Putamen (tissue), 1 donor: Measurements from ENCODE around the gene SUSD5.
"Not testable (repeated sequence)": the region's sequence is repeated elsewhere in the genome, so short reads cannot be mapped to it uniquely, and the experiment has no call there.

ENCODE experiments used
- DNase-seq: peaks from one replicate; pipeline ENCODE4 v3.0.0-alpha.2; 2016; ENCODE audit warnings: low spot score

SUSD5 gene

DNA sequence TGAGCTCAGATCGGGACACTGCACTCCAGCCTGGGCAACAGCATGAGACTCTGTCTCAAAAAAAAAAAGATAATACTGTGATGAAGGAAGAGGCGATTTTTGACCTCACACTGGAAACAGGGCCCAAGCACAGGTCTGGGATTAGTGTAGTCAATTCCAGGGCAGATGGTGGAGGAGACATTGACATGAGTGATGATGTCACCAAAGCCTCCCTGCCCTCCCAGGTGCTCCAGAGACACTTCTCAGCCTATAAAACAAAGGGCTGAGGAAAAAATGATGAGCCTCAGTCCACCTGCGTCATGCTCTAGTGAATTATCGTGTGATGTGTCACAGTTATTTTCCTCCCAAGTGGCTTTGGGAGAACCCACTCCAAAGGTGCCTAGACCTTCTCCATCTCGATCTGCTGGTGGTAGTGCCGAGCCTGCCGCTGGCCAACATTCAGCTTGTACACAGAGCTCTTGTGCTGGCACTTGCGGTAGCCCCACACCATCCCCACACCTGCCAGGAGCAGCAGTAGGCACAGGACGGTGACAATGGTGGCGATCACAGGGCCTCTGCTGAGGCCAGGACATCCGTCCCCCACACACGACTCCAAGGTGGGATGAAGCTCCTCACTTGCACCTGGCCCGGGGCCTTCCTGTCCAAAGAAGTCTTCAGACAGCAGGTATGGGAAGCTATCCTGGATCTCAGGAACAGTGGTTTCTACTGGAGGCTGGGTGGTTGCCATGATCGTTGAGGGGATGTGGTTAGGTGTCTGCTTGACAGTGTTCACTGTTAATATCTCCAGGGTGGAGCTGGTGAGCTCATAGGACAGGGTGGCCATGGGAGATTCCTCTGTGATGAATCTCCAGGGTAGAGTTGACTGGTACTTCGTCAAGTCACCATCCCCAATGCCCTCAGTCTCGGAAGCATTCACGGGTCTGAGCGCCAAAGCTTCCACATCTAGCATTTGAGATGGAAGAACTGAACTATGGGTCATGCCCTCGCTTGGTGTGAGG, 65.9 kb downstream of the SUSD5 start:
- no peak for DNase-seq

DNA sequence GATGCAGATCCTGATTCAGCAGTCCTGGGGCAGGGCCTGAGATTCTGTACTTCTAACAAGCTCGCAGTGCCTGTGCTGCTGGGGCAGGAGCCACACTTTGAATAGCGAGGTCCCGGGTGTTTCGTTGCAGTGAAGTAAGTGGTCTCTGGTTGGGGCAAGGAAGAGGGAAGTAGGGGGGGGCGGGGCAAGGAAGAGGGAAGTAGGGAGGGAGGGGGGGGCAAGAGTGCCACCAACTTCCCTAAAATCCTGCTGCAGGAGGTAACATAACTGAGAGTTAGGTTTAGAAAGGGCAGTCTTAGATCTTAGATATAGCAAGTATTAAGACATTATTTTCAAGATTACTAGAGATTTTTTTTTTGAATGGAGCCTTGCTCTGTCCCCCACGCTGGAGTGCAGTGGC, 69.3 kb downstream of the SUSD5 start:
- no peak for DNase-seq

GRCh38 chr3:33146791-33147445, 71.7 kb downstream of the SUSD5 start:
- DNase-seq: peak; percentile 92

GRCh38 chr3:33145901-33146580, 72.6 kb downstream of the SUSD5 start:
- no peak for DNase-seq

DNA sequence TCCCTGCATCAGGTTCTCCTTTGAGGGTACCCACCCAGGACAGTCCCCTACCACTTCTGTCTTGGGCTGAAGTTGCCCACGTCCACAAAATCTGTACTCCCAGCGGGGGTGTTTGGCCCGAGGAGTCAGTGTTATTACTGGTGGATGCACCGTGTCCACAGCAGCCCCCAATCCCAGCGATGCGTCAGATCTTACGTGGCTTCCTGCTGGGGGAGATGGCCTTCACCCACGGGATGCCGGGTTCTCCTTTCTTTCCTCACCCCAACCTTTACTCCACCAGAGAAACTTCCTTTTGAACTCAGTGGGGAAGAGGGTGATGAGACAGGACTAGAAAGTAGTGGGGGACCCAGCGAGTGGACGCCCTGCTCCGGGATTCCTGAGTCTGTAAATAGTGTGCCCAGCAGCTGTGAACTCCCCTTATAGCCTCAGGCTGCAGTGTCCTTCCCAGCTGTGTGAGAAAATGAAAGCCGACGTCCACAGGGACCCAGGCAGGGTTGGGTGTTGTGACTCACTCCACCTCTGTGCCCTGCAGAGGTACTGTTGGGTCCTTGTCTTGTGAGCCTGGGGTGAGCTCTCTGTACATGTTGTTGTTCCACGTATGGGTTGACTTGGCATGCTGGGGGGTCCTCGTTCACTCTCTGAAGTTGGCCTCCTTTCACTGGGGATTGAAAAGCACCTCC, 73.2 kb downstream of the SUSD5 start:
- no peak for DNase-seq

DNA sequence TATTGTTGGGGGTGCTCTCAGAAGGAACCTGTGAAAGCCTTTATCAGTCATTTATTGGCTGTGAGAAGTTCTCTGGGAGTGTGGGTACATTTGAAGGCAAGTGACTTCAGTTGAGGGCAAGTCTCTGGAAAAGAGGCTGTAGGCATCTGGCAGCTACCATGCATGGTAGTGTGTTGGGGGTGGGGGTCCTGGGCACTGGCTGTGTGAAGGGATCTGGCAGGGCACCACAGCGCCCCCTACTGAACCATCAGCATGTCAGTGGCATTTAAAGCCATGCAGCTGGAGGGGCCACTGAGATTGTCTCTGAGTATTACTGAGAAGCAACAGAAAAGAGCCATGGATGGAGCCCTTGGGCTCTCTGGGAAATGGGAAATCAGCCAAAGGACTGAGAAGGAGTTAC, 74.2 kb downstream of the SUSD5 start:
- no peak for DNase-seq

DNA sequence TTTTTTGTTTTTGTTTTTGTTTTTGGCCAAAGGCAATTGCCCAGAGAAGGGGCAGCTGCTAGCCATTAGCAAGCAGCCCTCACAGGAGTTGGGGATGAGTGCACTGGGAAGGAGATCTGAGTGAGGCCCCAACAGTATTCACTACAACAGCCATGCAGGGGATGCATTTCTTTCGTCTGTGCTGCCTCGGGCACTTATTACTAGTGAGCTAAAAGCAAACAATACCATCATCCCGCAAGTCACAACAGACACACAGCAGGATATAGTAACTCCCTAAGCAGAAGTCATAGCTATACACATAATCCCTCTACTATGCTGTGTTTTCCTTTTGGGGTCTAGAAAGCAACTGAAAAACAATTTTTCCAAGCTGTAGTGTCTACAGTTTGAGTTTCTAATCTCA, 77.6 kb downstream of the SUSD5 start:
- DNase-seq: no peak

GRCh38 chr3:33139996-33140395, 78.6 kb downstream of the SUSD5 start:
- no peak for DNase-seq

- not testable (repeated sequence) for DNase-seq
Measured at GRCh38 chr3:33139006-33139623, 79.5 kb downstream of the SUSD5 start.

DNA sequence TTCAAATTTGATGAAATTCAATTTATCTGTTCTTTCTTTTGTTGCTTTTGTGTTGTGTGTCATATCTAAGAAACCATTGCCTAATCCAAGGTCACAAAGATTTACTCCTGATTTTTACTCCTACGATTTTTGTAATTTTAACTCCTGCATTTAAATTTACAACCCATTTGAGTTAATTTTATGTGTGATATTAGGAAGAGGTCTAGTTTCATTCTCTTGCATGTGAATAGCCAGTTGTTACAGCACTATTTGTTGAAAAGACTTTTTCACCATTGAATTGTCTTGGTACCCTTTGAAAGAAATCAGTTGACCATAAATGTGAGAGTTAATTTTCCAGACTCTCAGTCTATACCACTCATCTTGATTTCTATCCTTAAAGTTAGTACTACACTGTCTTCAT, 80.9 kb downstream of the SUSD5 start:
- DNase-seq: no peak

DNA sequence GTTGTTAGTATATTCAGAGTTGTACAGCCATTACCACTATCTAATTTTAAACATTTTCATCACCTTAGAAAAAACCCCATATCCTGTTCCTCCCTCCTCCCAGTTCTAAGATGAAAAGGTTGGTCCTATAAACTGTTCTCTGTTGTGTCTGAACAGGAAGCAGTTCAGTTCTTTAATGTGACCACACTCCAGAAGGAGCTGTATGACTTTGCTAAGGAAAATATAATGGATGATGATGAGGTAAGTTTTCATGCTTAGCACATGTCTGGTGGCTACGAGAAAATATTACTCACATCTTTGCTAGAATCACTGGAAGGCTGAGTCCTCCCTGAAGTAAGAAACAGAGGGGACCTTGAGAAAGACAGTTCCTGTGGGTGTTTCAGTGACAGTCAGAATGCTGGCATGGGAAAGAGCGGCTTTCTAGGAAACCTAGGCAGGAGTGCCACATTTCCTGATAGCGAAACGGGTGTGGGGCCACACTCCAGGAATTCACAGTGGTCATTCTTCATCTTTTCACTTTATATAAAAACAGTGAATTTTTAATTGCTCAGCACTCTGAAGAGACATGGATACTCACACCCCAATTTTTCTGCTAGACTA, 84.5 kb downstream of the SUSD5 start:
- no peak for DNase-seq

DNA sequence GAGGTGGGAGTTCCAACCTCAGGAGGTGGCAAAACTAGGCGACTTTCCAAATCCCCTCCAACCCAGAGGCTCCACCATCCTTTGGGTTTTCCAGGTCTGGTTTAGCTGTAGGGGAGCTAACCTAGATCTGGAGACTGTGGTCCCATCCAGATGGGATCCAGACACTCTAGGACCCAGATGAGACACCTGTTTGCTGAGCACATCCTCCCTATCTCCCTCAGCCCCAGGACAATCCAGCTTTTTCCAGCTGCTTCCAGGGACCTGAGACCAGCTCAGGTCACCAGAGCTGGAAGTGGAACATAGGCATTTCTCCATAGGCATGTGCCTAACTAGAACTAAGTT, 86.6 kb downstream of the SUSD5 start:
- DNase-seq: no peak

DNA sequence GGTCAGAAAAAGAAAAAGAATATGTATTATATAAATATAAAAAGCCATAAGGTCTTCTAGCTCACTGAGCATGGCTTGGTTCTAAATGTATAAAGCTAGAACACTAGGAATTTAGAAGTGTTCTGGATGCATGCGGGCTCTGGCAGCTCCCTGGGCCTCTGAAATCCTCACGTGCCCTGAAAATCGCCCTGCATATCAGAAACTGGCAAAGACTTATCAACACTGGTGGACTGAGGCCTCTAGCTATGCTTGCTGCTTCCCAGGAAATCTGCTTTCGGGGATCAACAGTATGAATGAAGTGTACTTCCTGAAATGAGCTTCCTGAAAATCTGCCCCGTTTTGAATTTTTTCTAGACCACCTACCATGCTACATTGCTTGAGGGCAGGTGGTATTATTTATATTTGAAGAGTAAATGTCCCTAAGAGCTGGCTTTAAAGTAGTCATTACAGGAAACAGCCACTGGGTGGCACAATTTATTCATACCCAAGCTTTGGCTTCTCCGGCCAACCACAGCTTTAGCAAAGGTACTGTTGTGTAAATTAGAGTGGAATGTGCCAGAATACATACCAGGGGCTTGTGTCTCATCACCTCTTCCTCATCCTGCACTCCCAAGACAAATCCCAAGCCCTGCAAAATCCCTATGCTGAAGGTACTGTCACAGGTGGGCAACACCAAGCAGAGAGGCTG, 87.1 kb downstream of the SUSD5 start:
- peak; percentile 61 for DNase-seq

DNA sequence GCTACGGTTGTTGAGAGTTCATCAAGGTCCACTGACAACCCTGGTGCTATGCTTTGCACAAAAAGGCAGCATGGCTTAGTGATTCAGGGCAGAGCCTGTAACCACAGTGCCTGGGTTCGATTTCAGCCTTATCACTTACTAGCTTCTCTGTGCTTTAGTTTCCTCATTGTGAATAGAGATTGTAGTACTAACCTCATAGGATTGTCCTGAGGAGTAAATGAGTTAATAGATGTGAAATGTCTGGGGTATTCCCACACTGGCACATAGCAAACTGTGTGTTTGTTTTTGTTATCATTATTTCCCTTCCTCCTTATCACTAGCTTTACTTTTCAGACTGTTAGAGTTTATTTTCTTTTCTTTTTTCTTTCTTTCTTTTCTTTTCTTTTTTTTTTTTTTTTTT, 88.5 kb downstream of the SUSD5 start:
- DNase-seq: no peak

- no peak for DNase-seq
Measured at GRCh38 chr3:33128706-33129105, 89.9 kb downstream of the SUSD5 start.

GRCh38 chr3:33125840-33126239, 92.8 kb downstream of the SUSD5 start:
- DNase-seq: no peak

- no peak for DNase-seq
Measured at GRCh38 chr3:33124638-33125037, 94.0 kb downstream of the SUSD5 start.

DNA sequence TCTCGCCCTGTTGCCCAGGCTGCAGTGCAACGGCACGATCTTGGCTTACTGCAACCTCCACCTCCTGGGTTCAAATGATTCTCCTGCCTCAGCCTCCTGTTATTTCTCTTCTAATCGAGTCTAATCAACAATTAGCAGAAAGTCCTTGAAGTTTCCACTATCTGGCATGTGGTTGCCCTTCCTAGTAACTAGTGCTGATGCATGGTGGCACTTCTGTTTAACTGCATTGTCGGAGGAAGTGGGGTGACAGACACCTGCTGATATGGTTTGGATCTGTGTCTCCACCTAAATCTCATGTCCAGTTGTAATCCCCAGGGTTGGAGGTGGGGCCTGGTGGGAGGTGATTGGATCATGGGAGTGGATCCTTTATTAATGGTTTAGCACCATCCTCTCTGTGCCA, 95.6 kb downstream of the SUSD5 start:
- DNase-seq: no peak

DNA sequence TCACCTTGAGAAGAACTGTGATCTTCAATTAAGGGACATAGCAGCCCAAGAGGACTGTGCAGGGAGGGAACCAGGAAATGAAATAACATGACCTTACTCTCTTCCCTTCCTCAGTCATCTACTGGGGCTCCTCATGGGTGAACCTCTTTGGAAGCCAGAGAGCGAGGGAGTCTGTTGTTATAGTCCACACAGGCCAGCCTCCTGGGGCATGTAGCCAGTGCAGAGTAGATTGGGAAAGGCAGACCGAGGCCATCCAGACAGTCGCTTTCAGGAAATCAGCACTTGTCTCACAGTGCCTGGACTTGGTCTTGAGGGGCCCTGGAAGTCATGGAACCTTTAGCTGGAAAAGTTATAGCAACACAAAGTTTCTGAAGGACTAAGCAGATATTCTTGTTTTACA, 98.7 kb downstream of the SUSD5 start:
- DNase-seq: no peak

DNA sequence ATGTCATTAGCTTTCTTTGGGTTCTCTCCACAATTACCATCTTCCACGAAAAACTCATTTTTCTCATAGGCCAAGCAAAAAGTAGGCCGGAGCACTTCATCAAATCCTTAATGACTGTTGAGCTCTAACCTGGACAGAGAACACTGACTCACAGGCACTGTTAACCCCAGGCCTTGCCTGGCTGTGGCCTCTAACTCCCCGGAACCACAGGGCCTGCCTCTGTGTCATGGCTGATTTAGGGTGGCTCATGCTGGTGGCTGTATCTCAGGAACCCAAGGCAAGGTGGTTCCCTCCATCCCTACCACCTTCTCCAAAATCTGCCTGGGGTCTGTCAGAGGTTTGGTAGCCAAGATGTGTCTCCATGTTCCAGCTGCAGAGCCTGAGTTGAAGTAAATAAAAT, 101.1 kb downstream of the SUSD5 start:
- DNase-seq: no peak
